ENCODE measurements around the gene TMIE. TPM values are rescaled to one million over a fixed set of nuclear protein-coding genes. Genes with fewer than 3 reads are reported as not detected.
"Not testable (repeated sequence)": the region's sequence is repeated elsewhere in the genome, so short reads cannot be mapped to it uniquely, and the experiment has no call there.

Gene TMIE
- total and polyA plus RNA-seq, 2 of the 8 experiments (the other 6 are each of a cell fraction or from before 2014, with no cell fraction given), result 0.45 to 0.67 TPM

GRCh38 chr3:46739565-46739964 is 38.4 kb downstream of the TMIE start:
- H3K79me2 ChIP-seq (ENCODE audit: control insufficient read depth in 1 of 2, insufficient read depth in 2 of 2, low read length in 2 of 2); H3K27ac ChIP-seq (ENCODE audit: low read depth, low read length); FAIRE-seq; H3K18ac ChIP-seq (ENCODE audit: extremely low read depth, low read length); H3K4me2 ChIP-seq (ENCODE audit: insufficient read depth in 1 of 2, low read depth in 2 of 2, low read length in 2 of 2); H3K56ac ChIP-seq (replicated peaks; ENCODE audit: insufficient read length, low read depth, low read length); H3K23me2 ChIP-seq (ENCODE audit: low read depth, low read length); H2BK120ac ChIP-seq (replicated peaks; ENCODE audit: low read depth, low read length); H3K4me3 ChIP-seq (ENCODE audit: extremely low read depth in 1 of 4, insufficient read depth in 2 of 4, low read depth in 3 of 4, low read length in 4 of 4); H4K8ac ChIP-seq (ENCODE audit: extremely low read depth, insufficient read depth, low read length); H2AFZ ChIP-seq (ENCODE audit: low read length); H3K4ac ChIP-seq (replicated peaks; ENCODE audit: insufficient read length, low read depth, low read length); H4K91ac ChIP-seq (replicated peaks; ENCODE audit: insufficient read length, low read length); H4K5ac ChIP-seq (ENCODE audit: insufficient read length, low read depth, low read length); H3K27me3 ChIP-seq (replicated peaks in 1 of 4; ENCODE audit: control insufficient read depth in 3 of 4, extremely low read depth in 1 of 4, insufficient read depth in 3 of 4, low read length in 3 of 4); H3K9me3 ChIP-seq (ENCODE audit: insufficient read depth in 2 of 2, low read depth in 1 of 2, low read length in 1 of 2); DNase-seq (ENCODE audit: low read depth in 1 of 2, low spot score in 2 of 2); H4K20me1 ChIP-seq (replicated peaks in 1 of 2; ENCODE audit: control insufficient read depth in 1 of 2, insufficient read depth in 2 of 2, low read length in 2 of 2); H3K36me3 ChIP-seq (ENCODE audit: control insufficient read depth in 2 of 4, insufficient read depth in 4 of 4, low read length in 3 of 4); H2BK15ac ChIP-seq (ENCODE audit: low read length); H3K14ac ChIP-seq (ENCODE audit: insufficient read length); H3K23ac ChIP-seq (ENCODE audit: insufficient read length); H3K79me1 ChIP-seq (ENCODE audit: low read depth, low read length); H2BK20ac ChIP-seq (ENCODE audit: low read length); H3K4me1 ChIP-seq (replicated peaks in 1 of 4; ENCODE audit: control insufficient read depth in 3 of 4, insufficient read depth in 4 of 4, low read length in 3 of 4); CTCF ChIA-PET (ENCODE audit: partially characterized antibody); H3K9ac ChIP-seq (replicated peaks in 1 of 4; ENCODE audit: extremely low read depth in 1 of 4, low read depth in 3 of 4, low read length in 3 of 4); POLR2A ChIA-PET (ENCODE audit: partially characterized antibody); H2BK5ac ChIP-seq (ENCODE audit: low read depth, low read length); H2AK5ac ChIP-seq (ENCODE audit: low read depth, low read length); H2BK12ac ChIP-seq (ENCODE audit: low read depth, low read length): not testable (repeated sequence)
- 90% methylated on average over 3 of the region's 3 CpGs; no CpG with 5 or more reads in 1 of the 2 experiments for whole genome bisulfite sequencing, 2 experiments (ENCODE audit: extremely low coverage in 1 of 2, insufficient coverage in 1 of 2, insufficient read length in 1 of 2, insufficient replicate concordance in 2 of 2, low coverage in 1 of 2, low lambda C conversion rate in 2 of 2, missing lambda C conversion rate in 1 of 2)
